Parathyroid adenoma (tissue), 2 donors: ENCODE measurements around the gene LACRT.

Experiments
- H2AFZ ChIP-seq: fragments of 300-600 bp; sonication (generic); one replicate; pipeline ENCODE4 v1.7.0; 2017; ENCODE audit warnings: antibody characterized with exemption, mild to moderate bottlenecking
- H3K27ac ChIP-seq: fragments of 300-600 bp; sonication (generic); one replicate; pipeline ENCODE4 v1.7.0; 2017
- H3K27me3 ChIP-seq: fragments of 300-600 bp; sonication (generic); one replicate; pipeline ENCODE4 v1.7.0; 2017; ENCODE audit warnings: low read length; ENCODE audit not compliant: control insufficient read depth, insufficient read depth
- H3K36me3 ChIP-seq: fragments of 300-600 bp; sonication (generic); one replicate; pipeline ENCODE4 v1.7.0; 2017; ENCODE audit warnings: low read length; ENCODE audit not compliant: control insufficient read depth, insufficient read depth
- H3K4me1 ChIP-seq: fragments of 300-600 bp; sonication (generic); one replicate; pipeline ENCODE4 v1.7.0; 2017; ENCODE audit warnings: control low read depth
- H3K4me2 ChIP-seq: fragments of 300-600 bp; sonication (generic); one replicate; pipeline ENCODE4 v1.7.0; 2017; ENCODE audit warnings: low read length
- H3K4me3 ChIP-seq: fragments of 300-600 bp; sonication (generic); one replicate; pipeline ENCODE4 v1.7.0; 2017; ENCODE audit warnings: low read depth, low read length
- H3K79me2 ChIP-seq: fragments of 300-600 bp; sonication (generic); one replicate; pipeline ENCODE4 v1.7.0; 2017; ENCODE audit warnings: control low read depth
- H3K9ac ChIP-seq: fragments of 300-600 bp; sonication (generic); one replicate; pipeline ENCODE4 v1.7.0; 2017; ENCODE audit warnings: mild to moderate bottlenecking
- H3K9me3 ChIP-seq: fragments of 300-600 bp; sonication (generic); one replicate; pipeline ENCODE4 v1.7.0; 2017; ENCODE audit warnings: low read length; ENCODE audit not compliant: control insufficient read depth
- TF ChIP-seq, protein P1 (sequence below): fragments of 300-600 bp; sonication (generic); IDR thresholded peaks from one replicate; pipeline ENCODE4 v1.7.0; 2017; ENCODE audit warnings: antibody characterized with exemption, mild to moderate bottlenecking
- donor health status: primary hyperparathyroidism.

The LACRT gene

DNA sequence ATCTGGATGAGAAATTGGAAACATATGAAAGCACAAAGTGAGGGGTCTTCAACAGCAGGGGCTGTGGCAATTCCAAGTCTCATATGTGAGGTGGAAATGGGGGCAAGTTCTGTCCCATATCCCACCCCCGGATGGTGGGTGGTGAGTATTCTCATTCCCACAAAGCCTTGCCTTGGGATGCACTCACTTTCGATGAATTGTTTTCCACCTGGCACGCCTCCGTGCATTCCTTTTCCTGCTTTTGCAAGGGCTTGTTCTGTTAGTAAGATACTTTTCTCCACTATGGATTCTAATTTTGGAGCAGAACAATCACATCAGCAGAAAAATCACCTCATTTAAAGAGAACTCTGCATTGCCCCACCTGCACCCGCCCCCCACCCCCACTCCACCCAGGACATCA is 3.1 kb downstream of the LACRT start:
- Histone ChIP-seq H2AFZ (no peak overlapping the region), H3K9ac (no peak overlapping the region), H3K4me1 (peaks cover 3% of the 10 kb centered on the region), H3K4me3 (no peak overlapping the region), H3K79me2 (no peaks in the 10 kb centered on the region), H3K27me3 (no peaks in the 10 kb centered on the region), H3K36me3 (no peaks in the 10 kb centered on the region), H3K27ac (no peak overlapping the region), H3K4me2 (no peak overlapping the region), H3K9me3 (no peaks in the 10 kb centered on the region)
- TF ChIP-seq, protein P1, sequence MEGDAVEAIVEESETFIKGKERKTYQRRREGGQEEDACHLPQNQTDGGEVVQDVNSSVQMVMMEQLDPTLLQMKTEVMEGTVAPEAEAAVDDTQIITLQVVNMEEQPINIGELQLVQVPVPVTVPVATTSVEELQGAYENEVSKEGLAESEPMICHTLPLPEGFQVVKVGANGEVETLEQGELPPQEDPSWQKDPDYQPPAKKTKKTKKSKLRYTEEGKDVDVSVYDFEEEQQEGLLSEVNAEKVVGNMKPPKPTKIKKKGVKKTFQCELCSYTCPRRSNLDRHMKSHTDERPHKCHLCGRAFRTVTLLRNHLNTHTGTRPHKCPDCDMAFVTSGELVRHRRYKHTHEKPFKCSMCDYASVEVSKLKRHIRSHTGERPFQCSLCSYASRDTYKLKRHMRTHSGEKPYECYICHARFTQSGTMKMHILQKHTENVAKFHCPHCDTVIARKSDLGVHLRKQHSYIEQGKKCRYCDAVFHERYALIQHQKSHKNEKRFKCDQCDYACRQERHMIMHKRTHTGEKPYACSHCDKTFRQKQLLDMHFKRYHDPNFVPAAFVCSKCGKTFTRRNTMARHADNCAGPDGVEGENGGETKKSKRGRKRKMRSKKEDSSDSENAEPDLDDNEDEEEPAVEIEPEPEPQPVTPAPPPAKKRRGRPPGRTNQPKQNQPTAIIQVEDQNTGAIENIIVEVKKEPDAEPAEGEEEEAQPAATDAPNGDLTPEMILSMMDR = no peak

GRCh38 chr12:54629925-54630324 is 4.8 kb downstream of the LACRT start:
- H3K4me2 ChIP-seq = no peak overlapping the region
- no peak overlapping the region for H3K9ac ChIP-seq
- TF ChIP-seq, protein P1 = no peak
- H3K27ac ChIP-seq = no peak overlapping the region
- H3K9me3 ChIP-seq = no peaks in the 10 kb centered on the region
- H3K36me3 ChIP-seq = no peaks in the 10 kb centered on the region
- H3K79me2 ChIP-seq = no peaks in the 10 kb centered on the region
- peaks cover 3% of the 10 kb centered on the region for H3K4me1 ChIP-seq
- no peak overlapping the region for H2AFZ ChIP-seq
- H3K4me3 ChIP-seq = no peak overlapping the region
- H3K27me3 ChIP-seq = no peaks in the 10 kb centered on the region

- Histone ChIP-seq H3K4me1 (peaks cover 3% of the 10 kb centered on the region), H3K9me3 (no peaks in the 10 kb centered on the region), H3K4me3 (no peak overlapping the region), H3K4me2 (no peak overlapping the region), H3K27me3 (no peaks in the 10 kb centered on the region), H3K36me3 (no peaks in the 10 kb centered on the region), H3K27ac (no peak overlapping the region), H2AFZ (no peak overlapping the region), H3K79me2 (no peaks in the 10 kb centered on the region), H3K9ac (no peak overlapping the region)
- TF ChIP-seq, protein P1 = no peak
Observed at GRCh38 chr12:54628186-54628846, 6.4 kb downstream of the LACRT start.

- Histone ChIP-seq H3K27me3 (no peaks in the 10 kb centered on the region), H3K4me3 (no peak overlapping the region), H3K4me1 (peaks cover 3% of the 10 kb centered on the region), H3K36me3 (no peaks in the 10 kb centered on the region), H3K4me2 (no peak overlapping the region), H3K9ac (no peak overlapping the region), H3K27ac (no peak overlapping the region), H2AFZ (no peak overlapping the region), H3K9me3 (no peaks in the 10 kb centered on the region), H3K79me2 (no peaks in the 10 kb centered on the region)
- TF ChIP-seq, protein P1 = no peak
Observed at GRCh38 chr12:54627304-54627703, 7.4 kb downstream of the LACRT start.

GRCh38 chr12:54625598-54625997 is 9.1 kb downstream of the LACRT start:
- Histone ChIP-seq H3K27ac (no peak overlapping the region), H3K9ac (no peak overlapping the region), H3K36me3 (no peaks in the 10 kb centered on the region), H3K4me2 (no peak overlapping the region), H3K4me3 (no peak overlapping the region), H3K4me1 (no peaks in the 10 kb centered on the region), H2AFZ (no peak overlapping the region), H3K79me2 (no peaks in the 10 kb centered on the region), H3K27me3 (no peaks in the 10 kb centered on the region), H3K9me3 (no peaks in the 10 kb centered on the region)
- TF ChIP-seq, protein P1 = no peak
